Neural crest cell (in vitro differentiated cells): ENCODE measurements around the gene SYNE3. TPM values are rescaled to one million over a fixed set of nuclear protein-coding genes. Genes with fewer than 3 reads are reported as not detected.

ENCODE experiments used
- DNase-seq: peaks from one replicate; pipeline ENCODE4 v3.0.0; 2021; ENCODE audit warnings: low read depth, mixed read lengths, low spot score
- H3K27ac Mint-ChIP-seq: one replicate; pipeline ENCODE4 v1.8.0; 2021; ENCODE audit warnings: mild to moderate bottlenecking, mixed read lengths; ENCODE audit not compliant: unreplicated experiment
- H3K27me3 Mint-ChIP-seq: 2 replicates; pipeline ENCODE4 v1.8.0; 2021; ENCODE audit warnings: low read depth, mild to moderate bottlenecking, mixed read lengths
- H3K36me3 Mint-ChIP-seq: 2 replicates; pipeline ENCODE4 v1.8.0; 2021; ENCODE audit warnings: low read depth, mild to moderate bottlenecking, mixed read lengths
- H3K4me1 Mint-ChIP-seq: 2 replicates; pipeline ENCODE4 v1.8.0; 2021; ENCODE audit warnings: mixed read lengths
- H3K4me3 Mint-ChIP-seq: one replicate; pipeline ENCODE4 v1.8.0; 2021; ENCODE audit warnings: mild to moderate bottlenecking, mixed read lengths
- H3K9me3 Mint-ChIP-seq: 2 replicates; pipeline ENCODE4 v1.8.0; 2021; ENCODE audit warnings: mixed read lengths
- CTCF ChIP-seq: fragments of 200-600 bp; sonication (generic); conservative IDR thresholded peaks from 2 replicates; pipeline ENCODE4 v1.5.0; 2021; ENCODE audit warnings: antibody characterized with exemption, mild to moderate bottlenecking
- total RNA-seq: library from RNA; stranded (reverse); gene quantifications from 2 replicates; pipeline ENCODE4 v1.2.1, GENCODE V29; 2021

The SYNE3 gene
- total RNA-seq, 1 donor from 2014 or later: 0.82 TPM

GRCh38 chr14:95524706-95525512 lies 8.5 kb upstream of the SYNE3 start:
- H3K4me3 Mint-ChIP-seq: no peak overlapping the region
- no peak for DNase-seq
- H3K27me3 Mint-ChIP-seq: peaks cover 3% of the 10 kb centered on the region
- peaks cover 5% of the 10 kb centered on the region for H3K4me1 Mint-ChIP-seq
- H3K27ac Mint-ChIP-seq: no peak overlapping the region
- H3K9me3 Mint-ChIP-seq: no peaks in the 10 kb centered on the region
- TF ChIP-seq CTCF: no peak
- no peaks in the 10 kb centered on the region for H3K36me3 Mint-ChIP-seq

GRCh38 chr14:95523815-95524448 lies 7.5 kb upstream of the SYNE3 start:
- no peak overlapping the region for H3K27ac Mint-ChIP-seq
- no peak overlapping the region for H3K4me3 Mint-ChIP-seq

GRCh38 chr14:95523051-95523814 lies 6.8 kb upstream of the SYNE3 start:
- Mint-ChIP-seq H3K36me3 (no peaks in the 10 kb centered on the region), H3K4me3 (no peak overlapping the region), H3K9me3 (no peaks in the 10 kb centered on the region), H3K27ac (no peak overlapping the region), H3K27me3 (peaks cover 20% of the 10 kb centered on the region), H3K4me1 (peaks cover 5% of the 10 kb centered on the region)
- no peak for TF ChIP-seq CTCF
- DNase-seq: no peak

More at GRCh38 chr14:95523815-95524448, 7.5 kb upstream of the SYNE3 start:
- DNase-seq: no peak
- Mint-ChIP-seq H3K4me1 (peaks cover 5% of the 10 kb centered on the region), H3K27me3 (peaks cover 13% of the 10 kb centered on the region), H3K36me3 (no peaks in the 10 kb centered on the region), H3K9me3 (no peaks in the 10 kb centered on the region)
- no peak for TF ChIP-seq CTCF

- DNase-seq: no peak
- H3K36me3 Mint-ChIP-seq: no peaks in the 10 kb centered on the region
- peaks cover 26% of the 10 kb centered on the region for H3K27me3 Mint-ChIP-seq
- no peak overlapping the region for H3K27ac Mint-ChIP-seq
- H3K4me1 Mint-ChIP-seq: peaks cover 5% of the 10 kb centered on the region
- no peaks in the 10 kb centered on the region for H3K9me3 Mint-ChIP-seq
- no peak overlapping the region for H3K4me3 Mint-ChIP-seq
- TF ChIP-seq CTCF: no peak
Measured at GRCh38 chr14:95522556-95522955, 6.1 kb upstream of the SYNE3 start.

- DNase-seq: no peak
- H3K4me1 Mint-ChIP-seq: peaks cover 4% of the 10 kb centered on the region
- H3K27me3 Mint-ChIP-seq: peaks cover 31% of the 10 kb centered on the region
- no peaks in the 10 kb centered on the region for H3K9me3 Mint-ChIP-seq
- H3K36me3 Mint-ChIP-seq: no peaks in the 10 kb centered on the region
- no peak overlapping the region for H3K4me3 Mint-ChIP-seq
- no peak for TF ChIP-seq CTCF
- H3K27ac Mint-ChIP-seq: no peak overlapping the region
Measured at GRCh38 chr14:95522116-95522515, 5.7 kb upstream of the SYNE3 start.
